H1 (cell line): ENCODE data around the gene NCOA6.

Experiments
- CEBPB ChIP-seq: IDR thresholded peaks from 2 replicates; pipeline ENCODE4 v1.6.1; 2012; ENCODE audit warnings: low read depth, low read length
- CREB1 ChIP-seq: IDR thresholded peaks from 2 replicates; pipeline ENCODE4 v1.6.1; 2012; ENCODE audit warnings: inconsistent platforms
- CTCF ChIP-seq, 3 experiments: IDR thresholded peaks; 1 replicate in 2 of 3; 2 replicates in 1 of 3; pipeline versions ENCODE4 v1.5.1 to v1.6.1; 2011; ENCODE audit warnings: low read length in 3 of 3, mild to moderate bottlenecking in 3 of 3, inconsistent platforms in 2 of 3, low read depth in 1 of 3, moderate library complexity in 1 of 3; ENCODE audit not compliant: insufficient read depth in 1 of 3; ENCODE audit errors: control extremely low read depth in 1 of 3
- EP300 ChIP-seq, 2 experiments: IDR thresholded peaks; 1 replicate in 1 of 2; 2 replicates in 1 of 2; pipeline ENCODE4 v1.6.1; 2011 to 2012; ENCODE audit warnings: low read depth in 2 of 2, low read length in 2 of 2, mild to moderate bottlenecking in 2 of 2, borderline replicate concordance in 1 of 2, inconsistent platforms in 1 of 2, moderate library complexity in 1 of 2
- HDAC2 ChIP-seq, 2 experiments: fragments of 300-600 bp in 1 of 2; sonication (generic) in 1 of 2; IDR thresholded peaks; 2 replicates each; pipeline ENCODE4 v1.6.1; 2011 to 2012; ENCODE audit warnings: low read depth in 2 of 2, low read length in 2 of 2, mild to moderate bottlenecking in 2 of 2, moderate library complexity in 2 of 2, borderline replicate concordance in 1 of 2, inconsistent platforms in 1 of 2
- POLR2A ChIP-seq, 2 experiments: IDR thresholded peaks; 1 replicate in 1 of 2; 2 replicates in 1 of 2; pipeline ENCODE4 v1.6.1; 2011; ENCODE audit warnings: low read depth in 2 of 2, low read length in 2 of 2, mild to moderate bottlenecking in 2 of 2; ENCODE audit errors: control extremely low read depth in 1 of 2
- POLR2AphosphoS5 ChIP-seq: IDR thresholded peaks from 2 replicates; pipeline ENCODE4 v1.6.1; 2011; ENCODE audit warnings: low read depth, low read length
- SP1 ChIP-seq: IDR thresholded peaks from 2 replicates; pipeline ENCODE4 v1.6.1; 2011; ENCODE audit warnings: low read depth, low read length

GRCh38 chr20:34710861-34711574 is 114.4 kb downstream of the NCOA6 start:
- TF ChIP-seq CTCF (IDR thresholded peaks at IDR 0.05; ENCODE audit: control extremely low read depth in 1 of 3, insufficient read depth in 1 of 3, low read depth in 1 of 3, low read length in 3 of 3): no peak
- no peak for TF ChIP-seq HDAC2 (IDR thresholded peaks at IDR 0.05; ENCODE audit: borderline replicate concordance in 1 of 2, low read depth in 2 of 2, low read length in 2 of 2)
- no peak for TF ChIP-seq EP300 (IDR thresholded peaks at IDR 0.05; ENCODE audit: borderline replicate concordance in 1 of 2, low read depth in 2 of 2, low read length in 2 of 2)
- TF ChIP-seq POLR2AphosphoS5: no peak
- TF ChIP-seq SP1: no peak
- no peak for TF ChIP-seq POLR2A (IDR thresholded peaks at IDR 0.05; ENCODE audit: control extremely low read depth in 1 of 2, low read depth in 2 of 2, low read length in 2 of 2)
- TF ChIP-seq CREB1: no peak
- TF ChIP-seq CEBPB: no peak
